Lower lobe of right lung (tissue), 2 donors: Measurements from ENCODE around the gene SCNM1. TPM values are rescaled to one million over a fixed set of nuclear protein-coding genes. Genes with fewer than 3 reads are reported as not detected.

Source experiments
- ATAC-seq, 2 donors: fragments of 200-7000 bp; cut with Tn5 transposase; one replicate each; pipeline ENCODE4 v1.9.1; 2020 to 2022; ENCODE audit warnings: mild to moderate bottlenecking in 2 of 2, moderate library complexity in 2 of 2
- DNase-seq: peaks from one replicate; pipeline ENCODE4 v3.0.0-alpha.2; 2020
- H3K27ac ChIP-seq: fragments of 200-600 bp; one replicate; pipeline ENCODE4 v1.8.0; 2022
- H3K27me3 ChIP-seq: fragments of 200-600 bp; one replicate; pipeline ENCODE4 v1.8.0; 2022; ENCODE audit warnings: low read depth
- H3K36me3 ChIP-seq: fragments of 200-600 bp; one replicate; pipeline ENCODE4 v1.8.0; 2022; ENCODE audit warnings: mild to moderate bottlenecking
- H3K4me1 ChIP-seq: fragments of 200-600 bp; one replicate; pipeline ENCODE4 v1.8.0; 2022
- H3K4me3 ChIP-seq: fragments of 200-600 bp; one replicate; pipeline ENCODE4 v1.8.0; 2022; ENCODE audit warnings: mild to moderate bottlenecking
- H3K9me3 ChIP-seq: fragments of 200-600 bp; one replicate; pipeline ENCODE4 v1.8.0; 2022
- intact Hi-C: fragments of 100-400 bp; cut with DNase I; formaldehyde crosslinking; loops from one replicate; pipeline ENCODE4 v1.11.0; 2022
- long read RNA-seq: library from polyadenylated mRNA; unstranded; transcript quantifications from one replicate; pipeline ENCODE4 v2.0.0, GENCODE V29; 2021
- total RNA-seq: library from RNA; stranded (reverse); fragmentation: NEBNext Ultra II Directional; extraction: Animal tissue kit (Norgen Biotek cat#: 25700); gene quantifications from one replicate; pipeline ENCODE4 v1.2.1, GENCODE V29; 2021
- TF ChIP-seq, protein P1 (sequence below): fragments of 200-600 bp; IDR thresholded peaks from one replicate; pipeline ENCODE4 v1.8.0; 2022; ENCODE audit warnings: antibody characterized with exemption, mild to moderate bottlenecking
- donor health status: DM: no; HTN: yes; CAD: no; lungs with severe emphysema.

The SCNM1 gene
- total RNA-seq, result 38.4 TPM
- long read RNA-seq, transcript SCNM1-202 (7 exons, 2,016 nt), result major isoform, 16 of 50 reads
- long read RNA-seq, partial matches to known transcripts, result 4 of 50 reads
- long read RNA-seq, other reads (novel, unspliced or antisense), result 29 of 50 reads

DNA sequence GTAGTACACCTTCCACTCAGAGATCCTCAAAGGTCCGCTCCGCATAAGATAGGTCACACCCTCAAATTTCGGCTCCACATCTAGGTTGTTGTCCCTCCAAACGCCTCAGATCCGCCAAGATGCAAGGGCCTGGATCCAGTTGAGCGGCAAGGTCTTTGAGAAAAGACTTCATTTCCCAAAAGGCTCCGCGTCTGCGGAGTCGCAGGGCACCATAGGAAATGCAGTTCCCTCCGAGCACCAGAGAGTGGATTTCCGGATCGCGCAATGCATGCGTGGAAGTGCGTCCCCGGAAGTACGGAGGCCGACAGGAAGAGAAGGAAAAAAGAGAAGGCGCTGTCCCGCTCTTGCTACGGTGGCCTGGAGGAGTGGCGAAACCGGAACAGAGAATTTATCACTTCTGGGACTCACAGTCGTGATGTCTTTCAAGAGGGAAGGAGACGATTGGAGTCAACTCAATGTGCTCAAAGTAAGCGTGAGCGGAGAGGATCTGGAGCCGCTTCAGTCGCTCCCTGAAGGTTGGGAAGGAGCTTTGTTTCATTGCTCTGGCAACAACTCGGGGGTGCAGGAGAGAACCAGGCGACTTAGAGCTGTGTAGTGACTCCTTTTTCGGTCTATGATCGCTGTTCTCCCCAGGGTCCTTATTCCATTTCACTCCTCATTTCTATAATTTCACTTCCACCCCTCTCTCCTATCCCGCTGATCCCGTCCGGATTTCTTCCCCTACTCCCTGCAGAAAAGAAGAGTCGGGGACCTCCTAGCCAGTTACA lies at the start of gene SCNM1, which contains the start of gene LYSMD1:
SCNM1 (plus strand) TSS at position 407 of the 767 bp plus-strand sequence; CDS start at position 416, 9 bp downstream.
LYSMD1 (minus strand) TSS at position 165 of the 767 bp plus-strand sequence. CDS start 644 bp downstream, outside the sequence.
- Histone ChIP-seq H3K4me3 (peak within 1 kb of the TSS; percentile 86), H3K27me3 (no peaks in the 10 kb centered on the region), H3K9me3 (no peaks in the 10 kb centered on the region), H3K36me3 (peaks cover 56% of the 10 kb centered on the region), H3K4me1 (peaks cover 26% of the 10 kb centered on the region), H3K27ac (peak within 1 kb of the TSS; percentile 85)
- intact Hi-C loops, result no loop called here
- ATAC-seq (peak; percentile 97), DNase-seq (peak; percentile 97)
- TF ChIP-seq, protein P1, sequence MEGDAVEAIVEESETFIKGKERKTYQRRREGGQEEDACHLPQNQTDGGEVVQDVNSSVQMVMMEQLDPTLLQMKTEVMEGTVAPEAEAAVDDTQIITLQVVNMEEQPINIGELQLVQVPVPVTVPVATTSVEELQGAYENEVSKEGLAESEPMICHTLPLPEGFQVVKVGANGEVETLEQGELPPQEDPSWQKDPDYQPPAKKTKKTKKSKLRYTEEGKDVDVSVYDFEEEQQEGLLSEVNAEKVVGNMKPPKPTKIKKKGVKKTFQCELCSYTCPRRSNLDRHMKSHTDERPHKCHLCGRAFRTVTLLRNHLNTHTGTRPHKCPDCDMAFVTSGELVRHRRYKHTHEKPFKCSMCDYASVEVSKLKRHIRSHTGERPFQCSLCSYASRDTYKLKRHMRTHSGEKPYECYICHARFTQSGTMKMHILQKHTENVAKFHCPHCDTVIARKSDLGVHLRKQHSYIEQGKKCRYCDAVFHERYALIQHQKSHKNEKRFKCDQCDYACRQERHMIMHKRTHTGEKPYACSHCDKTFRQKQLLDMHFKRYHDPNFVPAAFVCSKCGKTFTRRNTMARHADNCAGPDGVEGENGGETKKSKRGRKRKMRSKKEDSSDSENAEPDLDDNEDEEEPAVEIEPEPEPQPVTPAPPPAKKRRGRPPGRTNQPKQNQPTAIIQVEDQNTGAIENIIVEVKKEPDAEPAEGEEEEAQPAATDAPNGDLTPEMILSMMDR, result no peak

DNA sequence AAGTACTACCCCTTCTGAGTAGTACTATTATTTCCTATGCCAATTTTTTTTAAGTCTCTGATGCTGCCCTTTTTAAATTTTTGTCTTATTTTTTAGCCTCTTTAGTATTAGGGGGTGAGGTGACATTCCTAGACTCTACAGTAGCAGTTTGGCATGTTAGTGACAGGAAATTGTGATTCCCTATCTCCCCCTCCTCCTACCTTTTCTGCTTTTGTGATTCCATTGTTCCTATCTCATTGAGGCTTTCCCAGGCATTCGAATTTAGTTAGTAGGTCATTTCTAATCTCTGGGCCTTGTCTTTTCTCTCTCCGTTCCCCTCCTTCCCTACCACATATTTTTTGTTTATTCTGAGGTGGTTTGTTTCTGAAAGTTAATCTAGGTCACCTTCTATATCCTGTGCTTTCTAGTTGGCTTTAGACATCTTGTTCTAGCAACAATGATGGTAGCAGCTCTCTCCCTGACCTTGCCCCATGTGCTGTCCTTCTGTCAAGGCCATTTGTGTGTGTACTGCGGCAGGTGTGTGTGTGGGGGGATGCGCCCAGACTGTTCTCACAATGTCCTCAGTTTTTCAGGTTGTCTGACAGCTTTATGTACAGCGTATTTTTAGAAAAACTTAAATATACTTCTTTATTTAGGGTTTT lies 41.1 kb upstream of the SCNM1 start:
- Histone ChIP-seq H3K4me1 (no peaks in the 10 kb centered on the region), H3K9me3 (no peaks in the 10 kb centered on the region), H3K27me3 (no peaks in the 10 kb centered on the region), H3K36me3 (peaks cover 12% of the 10 kb centered on the region), H3K4me3 (no peak overlapping the region), H3K27ac (no peak overlapping the region)
- DNase-seq, result no peak
- TF ChIP-seq, protein P1, result no peak
- intact Hi-C loops, result no loop called here
- no peak for ATAC-seq

DNA sequence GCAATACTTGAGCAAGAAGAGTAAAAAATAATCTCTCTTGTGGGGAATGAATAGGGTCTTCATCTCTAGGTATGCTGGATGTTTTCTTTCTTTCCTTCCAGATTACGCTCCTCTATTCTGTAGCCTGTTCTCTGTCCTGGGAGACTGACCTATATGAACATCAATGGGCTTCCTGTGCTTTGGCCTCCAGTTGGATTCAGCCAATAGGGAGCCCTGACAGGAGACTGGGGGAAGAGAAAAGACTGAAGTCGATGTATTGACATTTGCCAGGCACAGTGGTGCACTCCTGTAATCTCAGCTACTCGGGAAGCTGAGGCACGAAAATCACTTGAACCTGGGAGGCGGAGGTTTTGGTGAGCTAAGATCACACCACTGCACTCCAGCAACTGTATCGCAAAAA lies 37.1 kb upstream of the SCNM1 start:
- TF ChIP-seq, protein P1, result no peak
- Histone ChIP-seq H3K4me3 (no peak overlapping the region), H3K36me3 (no peaks in the 10 kb centered on the region), H3K27ac (no peak overlapping the region), H3K27me3 (no peaks in the 10 kb centered on the region), H3K4me1 (peaks cover 23% of the 10 kb centered on the region), H3K9me3 (no peaks in the 10 kb centered on the region)
- no peak for DNase-seq
- ATAC-seq, result no peak
- intact Hi-C loops, result no loop called here

DNA sequence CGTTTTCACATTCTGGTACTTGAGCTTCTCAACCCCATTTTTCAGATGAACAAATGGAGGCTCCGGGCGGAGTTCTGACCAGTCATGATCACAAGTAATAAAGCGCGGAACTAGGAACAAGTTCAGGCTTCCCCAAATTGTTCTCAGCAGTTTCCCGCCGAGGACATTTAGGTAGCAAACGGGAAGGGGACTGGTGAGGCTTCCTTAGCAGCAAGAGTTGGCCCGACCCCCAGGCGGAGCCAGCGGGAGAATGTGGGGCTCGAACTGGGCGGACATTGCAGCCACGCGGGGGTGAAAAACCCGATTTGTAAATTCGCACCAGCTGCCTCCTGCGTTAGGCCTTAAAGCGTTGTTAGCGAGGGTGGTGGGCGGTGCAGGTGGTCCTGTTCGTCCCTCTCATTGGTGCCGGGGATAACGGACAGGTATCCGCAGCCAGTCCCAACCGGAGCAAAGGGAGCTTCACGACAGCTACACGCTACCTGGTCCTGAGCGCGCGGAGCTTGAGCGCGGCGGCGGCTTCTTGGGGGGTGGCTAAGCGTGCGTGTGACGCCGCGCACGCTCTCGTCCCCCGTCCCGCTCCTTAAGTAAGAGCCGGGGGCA lies 34.9 kb upstream of the SCNM1 start:
- H3K27ac ChIP-seq, result peak overlapping the region; percentile 8
- DNase-seq (peak; percentile 89), ATAC-seq (peak; percentile 93 to 94)
- TF ChIP-seq, protein P1, result no peak
- no peaks in the 10 kb centered on the region for H3K9me3 ChIP-seq
- H3K27me3 ChIP-seq, result no peaks in the 10 kb centered on the region
- peaks cover 23% of the 10 kb centered on the region for H3K4me1 ChIP-seq
- H3K36me3 ChIP-seq, result no peaks in the 10 kb centered on the region
- intact Hi-C loops, result no loop called here
- H3K4me3 ChIP-seq, result peak overlapping the region; percentile 51

DNA sequence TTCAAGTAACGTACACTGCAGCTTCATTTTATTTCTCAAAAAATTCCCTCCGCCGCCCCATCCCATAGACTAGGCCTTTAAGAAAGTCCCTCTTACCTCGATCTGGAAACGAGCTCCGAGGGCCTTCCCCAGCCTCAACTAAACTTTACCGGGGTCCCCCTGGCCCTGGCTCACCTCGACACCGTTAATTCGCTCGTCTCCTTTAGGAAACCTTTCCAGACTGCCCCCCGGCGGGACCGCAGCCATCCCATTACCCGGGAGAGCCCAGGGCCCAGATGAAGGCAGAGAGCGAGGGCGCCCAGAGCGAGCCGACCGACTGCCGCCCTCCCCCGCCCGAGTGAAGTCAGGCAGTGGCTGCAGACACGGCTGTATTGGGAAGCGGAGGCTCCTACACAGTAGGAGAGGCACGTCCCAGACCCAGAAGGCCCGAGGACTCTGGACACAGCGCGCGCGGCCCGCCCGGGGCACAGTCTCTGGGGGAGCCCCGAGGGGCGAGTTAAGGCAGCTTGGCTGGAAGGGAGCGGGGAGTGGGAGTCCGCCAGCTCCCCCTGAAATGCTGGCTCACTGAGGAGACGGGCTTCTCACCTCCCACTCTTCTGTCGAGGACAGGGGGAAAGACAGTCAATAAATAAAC lies 34.1 kb upstream of the SCNM1 start:
- H3K36me3 ChIP-seq, result peaks cover 5% of the 10 kb centered on the region
- intact Hi-C loops, result no loop called here
- H3K27me3 ChIP-seq, result no peaks in the 10 kb centered on the region
- ATAC-seq (peak; percentile 65 to 75), DNase-seq (no peak)
- peak overlapping the region; percentile 36 for H3K27ac ChIP-seq
- H3K4me1 ChIP-seq, result peaks cover 23% of the 10 kb centered on the region
- H3K9me3 ChIP-seq, result no peaks in the 10 kb centered on the region
- TF ChIP-seq, protein P1, result no peak
- H3K4me3 ChIP-seq, result peak overlapping the region; percentile 51
